ENCODE results near the gene RCSD1. TPM values are rescaled to one million over a fixed set of nuclear protein-coding genes. Genes with fewer than 3 reads are reported as not detected.

The RCSD1 gene
- total and polyA plus RNA-seq, 2 experiments from 2014 or later: 0.77 to 0.80 TPM

GRCh38 chr1:167695756-167696561 is 65.9 kb downstream of the RCSD1 start:
- Histone ChIP-seq H4K20me1 (ENCODE audit: insufficient read depth, poor library complexity, severe bottlenecking) (no peaks in the 10 kb centered on the region), H3K27me3 (no peaks in the 10 kb centered on the region), H2AFZ (no peak overlapping the region), H3K36me3 (replicated peaks; ENCODE audit: insufficient read depth, low read depth) (no peaks in the 10 kb centered on the region), H3K4me3 (no peak overlapping the region), H3K79me2 (no peaks in the 10 kb centered on the region), H3K9me2 (replicated peaks; ENCODE audit: insufficient read depth) (no peaks in the 10 kb centered on the region), H3K27ac (no peak overlapping the region), H3K4me2 (no peak overlapping the region), H3K9me3 (ENCODE audit: low read depth) (no peaks in the 10 kb centered on the region), H3K4me1 (ENCODE audit: insufficient read depth) (no peaks in the 10 kb centered on the region)
- WGBS (ENCODE audit: low lambda C conversion rate, missing lambda C conversion rate): 90% methylated on average over 7 of the region's 7 CpGs
- TF ChIP-seq EZH2phosphoT487 (IDR thresholded peaks at IDR 0.05; ENCODE audit: low read depth, severe bottlenecking, unreplicated experiment) (no peak), CTCF (IDR thresholded peaks at IDR 0.05; ENCODE audit: poor library complexity) (no peak), EZH2 (IDR thresholded peaks at IDR 0.05; ENCODE audit: borderline replicate concordance) (no peak)
- no peak for DNase-seq (ENCODE audit: low spot score)

- WGBS (ENCODE audit: low lambda C conversion rate, missing lambda C conversion rate): 85% methylated on average over 14 of the region's 14 CpGs
- H3K9me3 ChIP-seq (ENCODE audit: low read depth): no peaks in the 10 kb centered on the region
- no peaks in the 10 kb centered on the region for H3K4me1 ChIP-seq (ENCODE audit: insufficient read depth)
- no peak overlapping the region for H3K27ac ChIP-seq
- H2AFZ ChIP-seq: no peak overlapping the region
- no peak overlapping the region for H3K4me3 ChIP-seq
- H3K4me2 ChIP-seq: no peak overlapping the region
- DNase-seq (ENCODE audit: low spot score): no peak
- H4K20me1 ChIP-seq (ENCODE audit: insufficient read depth, poor library complexity, severe bottlenecking): no peaks in the 10 kb centered on the region
- H3K36me3 ChIP-seq (replicated peaks; ENCODE audit: insufficient read depth, low read depth): no peaks in the 10 kb centered on the region
- no peaks in the 10 kb centered on the region for H3K79me2 ChIP-seq
- H3K27me3 ChIP-seq: no peaks in the 10 kb centered on the region
- H3K9me2 ChIP-seq (replicated peaks; ENCODE audit: insufficient read depth): no peaks in the 10 kb centered on the region
- TF ChIP-seq CTCF (IDR thresholded peaks at IDR 0.05; ENCODE audit: poor library complexity) (no peak), EZH2phosphoT487 (IDR thresholded peaks at IDR 0.05; ENCODE audit: low read depth, severe bottlenecking, unreplicated experiment) (no peak), EZH2 (IDR thresholded peaks at IDR 0.05; ENCODE audit: borderline replicate concordance) (no peak)
Measured at GRCh38 chr1:167697667-167698141, 67.7 kb downstream of the RCSD1 start.

GRCh38 chr1:167698313-167698712 is 68.3 kb downstream of the RCSD1 start:
- Histone ChIP-seq H3K36me3 (replicated peaks; ENCODE audit: insufficient read depth, low read depth) (no peaks in the 10 kb centered on the region), H3K27ac (no peak overlapping the region), H3K9me3 (ENCODE audit: low read depth) (no peaks in the 10 kb centered on the region), H4K20me1 (ENCODE audit: insufficient read depth, poor library complexity, severe bottlenecking) (no peaks in the 10 kb centered on the region), H2AFZ (no peak overlapping the region), H3K27me3 (no peaks in the 10 kb centered on the region), H3K4me1 (ENCODE audit: insufficient read depth) (no peaks in the 10 kb centered on the region), H3K9me2 (replicated peaks; ENCODE audit: insufficient read depth) (no peaks in the 10 kb centered on the region), H3K4me2 (no peak overlapping the region), H3K79me2 (no peaks in the 10 kb centered on the region), H3K4me3 (no peak overlapping the region)
- WGBS (ENCODE audit: low lambda C conversion rate, missing lambda C conversion rate): 93% methylated on average over 4 of the region's 4 CpGs
- no peak for DNase-seq (ENCODE audit: low spot score)
- TF ChIP-seq EZH2 (IDR thresholded peaks at IDR 0.05; ENCODE audit: borderline replicate concordance): no peak
- TF ChIP-seq CTCF (IDR thresholded peaks at IDR 0.05; ENCODE audit: poor library complexity): no peak
- no peak for TF ChIP-seq EZH2phosphoT487 (IDR thresholded peaks at IDR 0.05; ENCODE audit: low read depth, severe bottlenecking, unreplicated experiment)

Measured in hepatocyte (in vitro differentiated cells).